HepG2 (cell line): ENCODE measurements around the gene CDC34. TPM values are rescaled to one million over a fixed set of nuclear protein-coding genes. Genes with fewer than 3 reads are reported as not detected.

ENCODE experiments used
- BRF2 ChIP-seq: sonication (generic); formaldehyde crosslinking; IDR thresholded peaks from 2 replicates; pipeline ENCODE4 v1.8.1; 2022; ENCODE audit warnings: mild to moderate bottlenecking, missing genetic modification reagents
- CSRNP1 ChIP-seq: sonication (generic); formaldehyde crosslinking; IDR thresholded peaks from 2 replicates; pipeline ENCODE4 v1.8.1; 2023; ENCODE audit warnings: mild to moderate bottlenecking, missing genetic modification reagents
- GABPB1 ChIP-seq: IDR thresholded peaks from 2 replicates; pipeline ENCODE4 v1.6.1; 2016; ENCODE audit warnings: mild to moderate bottlenecking, missing genetic modification reagents, moderate library complexity, missing compliant biosample characterization
- HNRNPUL1 ChIP-seq: fragments of 200-400 bp; formaldehyde crosslinking; IDR thresholded peaks from 2 replicates; pipeline ENCODE4 v1.6.1; 2017; ENCODE audit warnings: low read depth, mild to moderate bottlenecking, low read length, moderate library complexity
- KAT7 ChIP-seq: IDR thresholded peaks from 2 replicates; pipeline ENCODE4 v1.6.1; 2018; ENCODE audit warnings: borderline replicate concordance, missing compliant biosample characterization
- KDM3A ChIP-seq: IDR thresholded peaks from 2 replicates; pipeline ENCODE4 v1.6.1; 2018; ENCODE audit warnings: low read depth, missing compliant biosample characterization
- SAP130 ChIP-seq: IDR thresholded peaks from 2 replicates; pipeline ENCODE4 v1.6.1; 2016; ENCODE audit warnings: low read depth
- SMAD9 ChIP-seq: sonication (generic); formaldehyde crosslinking; IDR thresholded peaks from 2 replicates; pipeline ENCODE4 v1.5.1; 2020; ENCODE audit warnings: mild to moderate bottlenecking, missing genetic modification reagents
- TP53 ChIP-seq: sonication (generic); formaldehyde crosslinking; conservative IDR thresholded peaks from 2 replicates; pipeline ENCODE4 v1.4.0; 2020; ENCODE audit warnings: missing genetic modification reagents
- U2AF2 ChIP-seq: fragments of 200-400 bp; formaldehyde crosslinking; IDR thresholded peaks from 2 replicates; pipeline ENCODE4 v1.6.1; 2017; ENCODE audit warnings: low read depth, mild to moderate bottlenecking, low read length
- ZBTB8A ChIP-seq: sonication (generic); formaldehyde crosslinking; IDR thresholded peaks from 2 replicates; pipeline ENCODE4 v1.4.0; 2020; ENCODE audit warnings: mild to moderate bottlenecking, low read depth, missing genetic modification reagents, borderline replicate concordance
- ZNF138 ChIP-seq: sonication (generic); formaldehyde crosslinking; IDR thresholded peaks from 2 replicates; pipeline ENCODE4 v1.5.0; 2020; ENCODE audit warnings: mild to moderate bottlenecking, low read depth, missing genetic modification reagents
- ZNF256 ChIP-seq: sonication (generic); formaldehyde crosslinking; conservative IDR thresholded peaks from 2 replicates; pipeline ENCODE4 v1.4.0; 2020; ENCODE audit warnings: missing genetic modification reagents
- ZNF670 ChIP-seq: sonication (generic); formaldehyde crosslinking; IDR thresholded peaks from 2 replicates; pipeline ENCODE4 v1.8.0; 2022; ENCODE audit warnings: mild to moderate bottlenecking, missing genetic modification reagents, borderline replicate concordance
- ZNF740 ChIP-seq: sonication (generic); formaldehyde crosslinking; IDR thresholded peaks from 2 replicates; pipeline ENCODE4 v1.4.0; 2020; ENCODE audit warnings: missing genetic modification reagents
- ZNF780A ChIP-seq: sonication (generic); formaldehyde crosslinking; IDR thresholded peaks from 2 replicates; pipeline ENCODE4 v1.8.0; 2022; ENCODE audit warnings: mild to moderate bottlenecking, missing genetic modification reagents, moderate library complexity
- polyA plus RNA-seq, 8 experiments: library from polyadenylated mRNA; depleted of rRNA in 3 of 8; stranded (reverse) in 7 of 8; unstranded in 1 of 8; fragments of >200 nt; fragmentation: Illumina TruSeq in 4 of 8; extraction: Trizol in 4 of 8; gene quantifications; 2 replicates each; pipeline versions ENCODE4 v1.2.1 to v1.2.3, GENCODE V29; 2011 to 2016; ENCODE audit warnings: low read depth in 4 of 8, missing spikeins in 1 of 8, mixed read lengths in 1 of 8; ENCODE audit not compliant: insufficient read depth in 1 of 8
- total RNA-seq, 5 experiments: library from RNA; depleted of rRNA; stranded (reverse); fragments of >200 nt; fragmentation: Illumina TruSeq; extraction: Trizol; gene quantifications; 2 replicates each; pipeline ENCODE4 v1.2.3, GENCODE V29; 2016; ENCODE audit warnings: low read depth in 1 of 5
- TF ChIP-seq, protein P1 (sequence below), 2 experiments: sonication (generic) in 1 of 2; formaldehyde crosslinking in 1 of 2; IDR thresholded peaks; 2 replicates each; pipeline versions ENCODE4 v1.4.0 to v1.6.1; 2016 to 2020; ENCODE audit warnings: borderline replicate concordance in 1 of 2, low read depth in 1 of 2, mild to moderate bottlenecking in 1 of 2, missing genetic modification reagents in 1 of 2
- TF ChIP-seq, protein P2 (sequence below): sonication (generic); formaldehyde crosslinking; IDR thresholded peaks from 2 replicates; pipeline ENCODE4 v1.5.0; 2020; ENCODE audit warnings: mild to moderate bottlenecking, missing genetic modification reagents

The CDC34 gene
- total and polyA plus RNA-seq, 2 of the 13 experiments (the other 11 are each of a cell fraction or from before 2014, with no cell fraction given) = 138 to 150 TPM

GRCh38 chr19:507286-508203 is 24.0 kb upstream of the CDC34 start, which contains the start of gene TPGS1 (continued):
- TF ChIP-seq ZNF138 (CRISPR knock-in tag) (no peak), CSRNP1 (CRISPR knock-in tag) (no peak), SMAD9 (CRISPR knock-in tag) (no peak), ZNF670 (CRISPR knock-in tag) (peak; percentile 33; the same call in 1 of the 2 replicates), ZBTB8A (CRISPR knock-in tag) (no peak), GABPB1 (peak; percentile 97), KAT7 (CRISPR knock-in tag) (no peak; the same call in 1 of the 2 replicates), HNRNPUL1 (no peak), TP53 (CRISPR knock-in tag) (peak; percentile 66; the same call in 1 of the 2 replicates), KDM3A (CRISPR knock-in tag) (no peak), U2AF2 (no peak), ZNF740 (CRISPR knock-in tag) (peak; percentile 100), ZNF256 (CRISPR knock-in tag) (0 out of 2 replicates have a peak, but pooled peaks have one; percentile 28), BRF2 (CRISPR knock-in tag) (no peak), ZNF780A (CRISPR knock-in tag) (no peak), SAP130 (CRISPR knock-in tag) (peak; percentile 29; the same call in 1 of the 2 replicates)
- TF ChIP-seq, protein P1, sequence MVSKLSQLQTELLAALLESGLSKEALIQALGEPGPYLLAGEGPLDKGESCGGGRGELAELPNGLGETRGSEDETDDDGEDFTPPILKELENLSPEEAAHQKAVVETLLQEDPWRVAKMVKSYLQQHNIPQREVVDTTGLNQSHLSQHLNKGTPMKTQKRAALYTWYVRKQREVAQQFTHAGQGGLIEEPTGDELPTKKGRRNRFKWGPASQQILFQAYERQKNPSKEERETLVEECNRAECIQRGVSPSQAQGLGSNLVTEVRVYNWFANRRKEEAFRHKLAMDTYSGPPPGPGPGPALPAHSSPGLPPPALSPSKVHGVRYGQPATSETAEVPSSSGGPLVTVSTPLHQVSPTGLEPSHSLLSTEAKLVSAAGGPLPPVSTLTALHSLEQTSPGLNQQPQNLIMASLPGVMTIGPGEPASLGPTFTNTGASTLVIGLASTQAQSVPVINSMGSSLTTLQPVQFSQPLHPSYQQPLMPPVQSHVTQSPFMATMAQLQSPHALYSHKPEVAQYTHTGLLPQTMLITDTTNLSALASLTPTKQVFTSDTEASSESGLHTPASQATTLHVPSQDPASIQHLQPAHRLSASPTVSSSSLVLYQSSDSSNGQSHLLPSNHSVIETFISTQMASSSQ (IDR thresholded peaks at IDR 0.05; ENCODE audit: low read depth) = no peak
- TF ChIP-seq, protein P1 (CRISPR knock-in tag; IDR thresholded peaks at IDR 0.05; ENCODE audit: borderline replicate concordance) = no peak
- TF ChIP-seq, protein P2, sequence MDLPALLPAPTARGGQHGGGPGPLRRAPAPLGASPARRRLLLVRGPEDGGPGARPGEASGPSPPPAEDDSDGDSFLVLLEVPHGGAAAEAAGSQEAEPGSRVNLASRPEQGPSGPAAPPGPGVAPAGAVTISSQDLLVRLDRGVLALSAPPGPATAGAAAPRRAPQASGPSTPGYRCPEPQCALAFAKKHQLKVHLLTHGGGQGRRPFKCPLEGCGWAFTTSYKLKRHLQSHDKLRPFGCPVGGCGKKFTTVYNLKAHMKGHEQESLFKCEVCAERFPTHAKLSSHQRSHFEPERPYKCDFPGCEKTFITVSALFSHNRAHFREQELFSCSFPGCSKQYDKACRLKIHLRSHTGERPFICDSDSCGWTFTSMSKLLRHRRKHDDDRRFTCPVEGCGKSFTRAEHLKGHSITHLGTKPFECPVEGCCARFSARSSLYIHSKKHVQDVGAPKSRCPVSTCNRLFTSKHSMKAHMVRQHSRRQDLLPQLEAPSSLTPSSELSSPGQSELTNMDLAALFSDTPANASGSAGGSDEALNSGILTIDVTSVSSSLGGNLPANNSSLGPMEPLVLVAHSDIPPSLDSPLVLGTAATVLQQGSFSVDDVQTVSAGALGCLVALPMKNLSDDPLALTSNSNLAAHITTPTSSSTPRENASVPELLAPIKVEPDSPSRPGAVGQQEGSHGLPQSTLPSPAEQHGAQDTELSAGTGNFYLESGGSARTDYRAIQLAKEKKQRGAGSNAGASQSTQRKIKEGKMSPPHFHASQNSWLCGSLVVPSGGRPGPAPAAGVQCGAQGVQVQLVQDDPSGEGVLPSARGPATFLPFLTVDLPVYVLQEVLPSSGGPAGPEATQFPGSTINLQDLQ (CRISPR knock-in tag) = no peak
